ENCODE measurements around the gene TTLL4. TPM values are rescaled to one million over a fixed set of nuclear protein-coding genes. Genes with fewer than 3 reads are reported as not detected.

Gene TTLL4
- total and polyA plus RNA-seq, 2 donors (not counting 1 experiment from before 2014, with no cell fraction given), result 21.2 to 33.8 TPM

DNA sequence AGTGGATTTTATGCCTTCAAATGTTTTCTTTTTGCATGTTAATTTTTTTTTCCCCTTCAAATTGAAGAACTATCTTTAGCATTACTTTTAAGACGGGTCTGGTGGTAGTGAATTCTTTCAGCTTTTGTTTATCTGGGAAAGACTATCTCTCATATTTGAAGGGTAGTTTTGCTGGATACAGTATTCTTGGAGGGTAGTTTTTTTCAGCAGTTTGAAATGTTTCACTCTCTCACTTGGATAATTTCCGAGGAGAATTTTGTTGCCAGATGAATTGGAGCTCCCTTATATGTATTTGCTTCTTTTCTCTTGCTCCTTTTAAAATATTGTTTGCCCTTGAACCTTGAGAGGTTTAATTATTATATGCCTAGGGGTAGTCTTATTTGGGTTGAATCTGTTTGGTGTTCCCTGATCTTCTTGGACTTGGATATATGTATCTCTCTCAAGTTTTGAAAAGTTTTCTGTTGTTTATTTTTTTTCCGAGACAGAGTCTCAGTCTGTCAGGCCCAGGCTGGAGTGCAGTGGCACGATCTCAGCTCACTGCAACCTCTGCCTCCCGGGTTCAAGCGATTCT is 15.5 kb downstream of the TTLL4 start:
- no peaks in the 10 kb centered on the region for H3K27me3 Mint-ChIP-seq
- DNase-seq, result no peak
- H3K4me1 Mint-ChIP-seq, result peaks cover 3% of the 10 kb centered on the region
- H3K4me3 Mint-ChIP-seq, result no peak overlapping the region
- no peak for ATAC-seq (ENCODE audit: low read depth)
- Histone ChIP-seq H3K36me3 (replicated peaks in 1 of 2; ENCODE audit: control extremely low read depth in 1 of 2, control insufficient read depth in 1 of 2, extremely low read depth in 1 of 2, insufficient read depth in 2 of 2, low read length in 1 of 2) (peaks cover 0 to 7% of the 10 kb centered on the region in 2 experiments), H3K4me2 (replicated peaks; ENCODE audit: low read depth, low read length, poor library complexity, severe bottlenecking) (no peak overlapping the region), H3K9me3 (ENCODE audit: control extremely low read depth in 1 of 3, control insufficient read depth in 2 of 3, insufficient read depth in 1 of 3, low read length in 2 of 3) (peaks cover 3 to 26% (median 11%) of the 10 kb centered on the region in 3 donors), H3K27me3 (replicated peaks in 1 of 4; ENCODE audit: control extremely low read depth in 1 of 4, control insufficient read depth in 3 of 4, insufficient read depth in 4 of 4, low read length in 3 of 4) (no peaks in the 10 kb centered on the region), H3K79me2 (ENCODE audit: control insufficient read depth, insufficient read depth, low read length) (peaks cover 36% of the 10 kb centered on the region), H4K20me1 (ENCODE audit: control insufficient read depth, insufficient read depth, low read length, poor library complexity, severe bottlenecking) (no peaks in the 10 kb centered on the region), H3K4me1 (ENCODE audit: control insufficient read depth in 2 of 2, insufficient read depth in 2 of 2, low read length in 2 of 2) (no peaks in the 10 kb centered on the region), H3K27ac (ENCODE audit: low read length in 2 of 2) (no peak overlapping the region), H3K9ac (ENCODE audit: low read length) (no peak overlapping the region), H2AFZ (ENCODE audit: insufficient read depth, low read depth, low read length, poor library complexity, severe bottlenecking) (no peak overlapping the region), H3K4me3 (ENCODE audit: control extremely low read depth in 1 of 5, extremely low read depth in 1 of 5, insufficient read depth in 1 of 5, low read depth in 2 of 5, low read length in 4 of 5) (no peak overlapping the region)
- peaks cover 3% of the 10 kb centered on the region for H3K9me3 Mint-ChIP-seq (ENCODE audit: insufficient read depth)
- WGBS (ENCODE audit: insufficient coverage), result 100% methylated on average over 1 of the region's 6 CpGs
- ChIA-PET CTCF (interaction anchor here (1.4 kb wide), 1 partner anchor 121 kb away, joined by 3 read pairs; no protein-coding TSS in a partner anchor), POLR2A (no interaction called here)
- no peak overlapping the region for H3K27ac Mint-ChIP-seq
- no peak for TF ChIP-seq EZH2 (IDR thresholded peaks at IDR 0.05; ENCODE audit: borderline replicate concordance, insufficient read depth, low read depth, low read length, poor library complexity, severe bottlenecking)
- TF ChIP-seq, protein P1, sequence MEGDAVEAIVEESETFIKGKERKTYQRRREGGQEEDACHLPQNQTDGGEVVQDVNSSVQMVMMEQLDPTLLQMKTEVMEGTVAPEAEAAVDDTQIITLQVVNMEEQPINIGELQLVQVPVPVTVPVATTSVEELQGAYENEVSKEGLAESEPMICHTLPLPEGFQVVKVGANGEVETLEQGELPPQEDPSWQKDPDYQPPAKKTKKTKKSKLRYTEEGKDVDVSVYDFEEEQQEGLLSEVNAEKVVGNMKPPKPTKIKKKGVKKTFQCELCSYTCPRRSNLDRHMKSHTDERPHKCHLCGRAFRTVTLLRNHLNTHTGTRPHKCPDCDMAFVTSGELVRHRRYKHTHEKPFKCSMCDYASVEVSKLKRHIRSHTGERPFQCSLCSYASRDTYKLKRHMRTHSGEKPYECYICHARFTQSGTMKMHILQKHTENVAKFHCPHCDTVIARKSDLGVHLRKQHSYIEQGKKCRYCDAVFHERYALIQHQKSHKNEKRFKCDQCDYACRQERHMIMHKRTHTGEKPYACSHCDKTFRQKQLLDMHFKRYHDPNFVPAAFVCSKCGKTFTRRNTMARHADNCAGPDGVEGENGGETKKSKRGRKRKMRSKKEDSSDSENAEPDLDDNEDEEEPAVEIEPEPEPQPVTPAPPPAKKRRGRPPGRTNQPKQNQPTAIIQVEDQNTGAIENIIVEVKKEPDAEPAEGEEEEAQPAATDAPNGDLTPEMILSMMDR (IDR thresholded peaks at IDR 0.05), result no peak
- intact Hi-C loops (cut with micrococcal nuclease), result no loop called here

DNA sequence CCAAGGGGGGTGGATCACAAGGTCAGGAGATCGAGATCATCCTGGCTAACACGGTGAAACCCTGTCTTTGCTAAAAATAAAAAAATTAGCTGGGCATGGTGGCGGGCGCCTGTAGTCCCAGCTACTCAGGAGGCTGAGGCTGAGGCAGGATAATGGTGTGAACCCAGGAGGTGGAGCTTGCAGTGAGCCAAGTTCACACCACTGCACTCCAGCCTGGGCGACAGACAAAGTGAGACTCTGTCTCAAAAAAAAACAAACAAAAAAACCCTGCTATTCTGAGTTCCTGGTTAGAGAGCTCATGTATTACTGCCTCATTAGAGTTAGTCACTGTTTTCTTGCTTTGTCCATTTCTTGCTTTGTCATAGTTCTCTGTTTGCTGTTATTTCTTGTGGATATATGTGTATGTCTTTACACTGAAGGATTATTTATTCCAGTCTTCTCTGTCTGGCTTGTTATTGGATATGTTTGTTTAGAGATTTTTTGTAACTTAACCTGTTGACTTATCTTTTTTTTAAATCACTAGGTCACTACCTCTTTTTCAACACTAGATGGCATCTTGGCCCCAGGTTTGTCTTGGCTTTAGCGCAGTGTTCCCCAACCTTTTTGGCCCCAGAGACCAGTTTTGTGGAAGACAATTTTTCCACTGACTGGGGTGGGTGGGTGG is 17.0 kb downstream of the TTLL4 start:
- CTCF ChIA-PET, result interaction anchor here (0.6 kb wide), 1 partner anchor 127 kb away, joined by 3 read pairs; no protein-coding TSS in a partner anchor
- ATAC-seq (ENCODE audit: low read depth) (no peak), DNase-seq (no peak)
- Histone ChIP-seq H2AFZ (ENCODE audit: insufficient read depth, low read depth, low read length, poor library complexity, severe bottlenecking) (no peak overlapping the region), H3K27me3 (replicated peaks in 1 of 4; ENCODE audit: control extremely low read depth in 1 of 4, control insufficient read depth in 3 of 4, insufficient read depth in 4 of 4, low read length in 3 of 4) (no peaks in the 10 kb centered on the region), H3K9me3 (ENCODE audit: control extremely low read depth in 1 of 3, control insufficient read depth in 2 of 3, insufficient read depth in 1 of 3, low read length in 2 of 3) (peaks cover 3 to 26% (median 11%) of the 10 kb centered on the region in 3 donors), H3K9ac (ENCODE audit: low read length) (no peak overlapping the region), H3K4me2 (replicated peaks; ENCODE audit: low read depth, low read length, poor library complexity, severe bottlenecking) (no peak overlapping the region), H3K27ac (ENCODE audit: low read length in 2 of 2) (no peak overlapping the region), H3K36me3 (replicated peaks in 1 of 2; ENCODE audit: control extremely low read depth in 1 of 2, control insufficient read depth in 1 of 2, extremely low read depth in 1 of 2, insufficient read depth in 2 of 2, low read length in 1 of 2) (peaks cover 0 to 8% of the 10 kb centered on the region in 2 experiments), H3K79me2 (ENCODE audit: control insufficient read depth, insufficient read depth, low read length) (peaks cover 34% of the 10 kb centered on the region), H4K20me1 (ENCODE audit: control insufficient read depth, insufficient read depth, low read length, poor library complexity, severe bottlenecking) (peaks cover 4% of the 10 kb centered on the region), H3K4me1 (ENCODE audit: control insufficient read depth in 2 of 2, insufficient read depth in 2 of 2, low read length in 2 of 2) (no peaks in the 10 kb centered on the region), H3K4me3 (ENCODE audit: control extremely low read depth in 1 of 5, extremely low read depth in 1 of 5, insufficient read depth in 1 of 5, low read depth in 2 of 5, low read length in 4 of 5) (no peak overlapping the region)
- H3K4me3 Mint-ChIP-seq, result no peak overlapping the region
- intact Hi-C loops (cut with micrococcal nuclease), result no loop called here
- peaks cover 3% of the 10 kb centered on the region for H3K4me1 Mint-ChIP-seq
- TF ChIP-seq, protein P1 (IDR thresholded peaks at IDR 0.05), result peak; percentile 30
- no peak for TF ChIP-seq EZH2 (IDR thresholded peaks at IDR 0.05; ENCODE audit: borderline replicate concordance, insufficient read depth, low read depth, low read length, poor library complexity, severe bottlenecking)
- H3K27me3 Mint-ChIP-seq, result no peaks in the 10 kb centered on the region
- POLR2A ChIA-PET, result no interaction called here
- H3K9me3 Mint-ChIP-seq (ENCODE audit: insufficient read depth), result peaks cover 3% of the 10 kb centered on the region
- WGBS (ENCODE audit: insufficient coverage), result 94% methylated on average over 3 of the region's 6 CpGs
- H3K27ac Mint-ChIP-seq, result no peak overlapping the region
